ENCODE results near the gene MTERF1. TPM values are rescaled to one million over a fixed set of nuclear protein-coding genes. Genes with fewer than 3 reads are reported as not detected.

MTERF1 gene
- total RNA-seq, 1 experiment from 2014 or later, result 13.6 TPM

DNA sequence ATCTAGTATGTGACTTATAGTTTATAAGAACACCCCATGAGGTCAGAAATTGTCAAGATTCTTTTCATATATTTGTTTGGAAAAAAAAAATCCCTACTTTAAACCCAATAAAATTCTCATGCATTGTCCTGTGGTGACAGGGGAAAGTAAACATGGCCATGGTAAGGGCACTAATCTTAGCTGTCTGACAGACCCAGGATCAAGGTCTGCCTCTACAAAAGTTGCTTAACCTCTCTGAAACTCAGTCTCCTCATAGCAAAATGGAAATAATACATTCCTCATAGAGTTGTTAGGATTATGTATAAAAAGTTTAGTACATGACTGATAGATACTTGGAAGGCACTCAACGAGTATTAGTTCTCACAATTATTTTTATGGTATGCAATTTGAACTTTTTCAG lies 37.9 kb upstream of the MTERF1 start:
- in situ Hi-C loops (cut with HindIII; ENCODE audit: low pct_unique_long_range_greater_than_20kb, low sequenced_read_pairs) (no loop called here), intact Hi-C loops (cut with micrococcal nuclease; ENCODE audit: unreplicated experiment) (no loop called here)
- DNase-seq (ENCODE audit: low read depth, low spot score) (no peak), ATAC-seq (no peak)
- Histone ChIP-seq H3K9me3 (ENCODE audit: control insufficient read depth, insufficient read depth, low read depth, low read length) (no peaks in the 10 kb centered on the region), H3K4me3 (ENCODE audit: low read depth in 2 of 2, low read length in 2 of 2) (no peak overlapping the region), H3K4me1 (ENCODE audit: control insufficient read depth, insufficient read depth, low read length) (no peaks in the 10 kb centered on the region), H3K27me3 (ENCODE audit: control insufficient read depth, insufficient read depth, low read length) (no peaks in the 10 kb centered on the region), H3K27ac (ENCODE audit: low read length) (no peak overlapping the region), H3K36me3 (ENCODE audit: control insufficient read depth, insufficient read depth, low read length) (no peaks in the 10 kb centered on the region)
- POLR2A ChIA-PET, result no interaction called here
- no TSS peak for BruUV-seq (replicated peaks)
- TF ChIP-seq SIN3A (IDR thresholded peaks at IDR 0.05; ENCODE audit: borderline replicate concordance, insufficient read depth, low read depth, low read length) (no peak), TCF7L2 (IDR thresholded peaks at IDR 0.05; ENCODE audit: low read depth, low read length) (no peak), REST (IDR thresholded peaks at IDR 0.05; ENCODE audit: insufficient read depth in 1 of 2, low read depth in 2 of 2, low read length in 1 of 2) (no peak), POLR2AphosphoS5 (IDR thresholded peaks at IDR 0.05; ENCODE audit: low read depth, low read length) (no peak)
- TF ChIP-seq, protein P1, sequence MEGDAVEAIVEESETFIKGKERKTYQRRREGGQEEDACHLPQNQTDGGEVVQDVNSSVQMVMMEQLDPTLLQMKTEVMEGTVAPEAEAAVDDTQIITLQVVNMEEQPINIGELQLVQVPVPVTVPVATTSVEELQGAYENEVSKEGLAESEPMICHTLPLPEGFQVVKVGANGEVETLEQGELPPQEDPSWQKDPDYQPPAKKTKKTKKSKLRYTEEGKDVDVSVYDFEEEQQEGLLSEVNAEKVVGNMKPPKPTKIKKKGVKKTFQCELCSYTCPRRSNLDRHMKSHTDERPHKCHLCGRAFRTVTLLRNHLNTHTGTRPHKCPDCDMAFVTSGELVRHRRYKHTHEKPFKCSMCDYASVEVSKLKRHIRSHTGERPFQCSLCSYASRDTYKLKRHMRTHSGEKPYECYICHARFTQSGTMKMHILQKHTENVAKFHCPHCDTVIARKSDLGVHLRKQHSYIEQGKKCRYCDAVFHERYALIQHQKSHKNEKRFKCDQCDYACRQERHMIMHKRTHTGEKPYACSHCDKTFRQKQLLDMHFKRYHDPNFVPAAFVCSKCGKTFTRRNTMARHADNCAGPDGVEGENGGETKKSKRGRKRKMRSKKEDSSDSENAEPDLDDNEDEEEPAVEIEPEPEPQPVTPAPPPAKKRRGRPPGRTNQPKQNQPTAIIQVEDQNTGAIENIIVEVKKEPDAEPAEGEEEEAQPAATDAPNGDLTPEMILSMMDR (IDR thresholded peaks at IDR 0.05), result no peak
- CTCF ChIA-PET, result no interaction called here

GRCh38 chr7:91916051-91916440 lies 35.5 kb upstream of the MTERF1 start:
- Histone ChIP-seq H3K36me3 (ENCODE audit: control insufficient read depth, insufficient read depth, low read length) (no peaks in the 10 kb centered on the region), H3K9me3 (ENCODE audit: control insufficient read depth, insufficient read depth, low read depth, low read length) (no peaks in the 10 kb centered on the region), H3K27ac (ENCODE audit: low read length) (no peak overlapping the region), H3K27me3 (ENCODE audit: control insufficient read depth, insufficient read depth, low read length) (no peaks in the 10 kb centered on the region), H3K4me3 (ENCODE audit: low read depth in 2 of 2, low read length in 2 of 2) (no peak overlapping the region), H3K4me1 (ENCODE audit: control insufficient read depth, insufficient read depth, low read length) (no peaks in the 10 kb centered on the region)
- TF ChIP-seq POLR2AphosphoS5 (IDR thresholded peaks at IDR 0.05; ENCODE audit: low read depth, low read length) (no peak), REST (IDR thresholded peaks at IDR 0.05; ENCODE audit: insufficient read depth in 1 of 2, low read depth in 2 of 2, low read length in 1 of 2) (no peak), TCF7L2 (IDR thresholded peaks at IDR 0.05; ENCODE audit: low read depth, low read length) (no peak), SIN3A (IDR thresholded peaks at IDR 0.05; ENCODE audit: borderline replicate concordance, insufficient read depth, low read depth, low read length) (no peak)
- TF ChIP-seq, protein P1 (IDR thresholded peaks at IDR 0.05), result no peak
- ChIA-PET POLR2A (no interaction called here), CTCF (no interaction called here)
- no peak for DNase-seq (ENCODE audit: low read depth, low spot score)
- no peak for ATAC-seq
- intact Hi-C loops (cut with micrococcal nuclease; ENCODE audit: unreplicated experiment) (no loop called here), in situ Hi-C loops (cut with HindIII; ENCODE audit: low pct_unique_long_range_greater_than_20kb, low sequenced_read_pairs) (no loop called here)
- BruUV-seq (replicated peaks), result no TSS peak
